ENCODE results near the gene WARS2.

WARS2 gene

DNA sequence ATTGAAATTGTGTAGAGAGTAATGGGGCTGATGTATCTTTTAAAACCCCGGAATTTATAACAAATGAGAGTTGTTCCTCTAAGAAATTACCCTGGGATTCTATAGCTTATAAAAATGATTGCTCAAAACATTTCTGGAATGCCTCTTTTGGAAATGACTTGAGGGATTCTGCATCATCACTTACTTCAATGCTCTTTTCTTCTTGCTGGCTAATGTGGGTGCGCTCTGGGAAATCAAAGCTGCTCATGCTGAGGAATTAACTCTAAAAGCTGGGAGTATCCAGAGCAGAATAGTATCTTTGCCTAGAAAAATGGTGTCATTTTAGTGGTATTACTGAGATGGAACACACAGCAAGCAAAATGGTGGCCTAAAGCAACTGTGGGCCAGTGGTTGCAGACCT is 129.3 kb downstream of the WARS2 start:
- DNase-seq = no peak

DNA sequence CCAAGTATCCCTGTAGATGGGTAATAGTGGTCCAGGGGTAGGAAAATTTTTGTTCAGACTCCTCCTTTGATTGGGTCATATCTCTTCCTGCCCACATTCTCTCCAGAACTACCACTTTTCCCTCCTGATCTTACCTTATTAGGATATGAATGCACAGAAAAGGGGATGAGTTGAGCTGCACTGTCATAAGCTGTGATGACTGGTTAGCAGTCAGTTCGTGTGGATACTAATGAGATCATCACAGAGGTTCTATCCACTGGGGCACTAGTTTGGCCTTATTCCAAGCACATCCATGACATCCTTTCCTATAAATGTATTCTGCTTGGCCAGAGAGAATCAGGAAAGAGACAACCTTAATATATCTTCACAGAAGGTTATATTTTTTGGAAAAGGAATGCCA is 130.3 kb downstream of the WARS2 start:
- DNase-seq = no peak

DNA sequence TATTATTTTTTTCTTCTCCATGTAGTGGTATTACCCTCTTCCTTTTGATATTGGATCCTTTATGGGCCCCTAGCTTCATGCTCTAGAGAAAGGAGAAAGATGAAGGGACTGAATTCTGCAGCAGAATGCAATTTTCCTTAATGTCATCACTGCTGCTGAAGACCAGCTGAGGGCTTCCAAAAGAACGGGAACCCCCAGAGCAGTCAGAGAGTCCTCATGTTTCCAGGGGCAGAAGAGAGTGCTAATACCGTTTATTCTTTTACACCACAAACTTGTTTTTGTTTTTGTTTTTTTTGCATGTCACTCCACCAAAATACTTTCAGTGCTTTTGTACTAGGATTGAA is 131.2 kb downstream of the WARS2 start:
- no peak for DNase-seq

DNA sequence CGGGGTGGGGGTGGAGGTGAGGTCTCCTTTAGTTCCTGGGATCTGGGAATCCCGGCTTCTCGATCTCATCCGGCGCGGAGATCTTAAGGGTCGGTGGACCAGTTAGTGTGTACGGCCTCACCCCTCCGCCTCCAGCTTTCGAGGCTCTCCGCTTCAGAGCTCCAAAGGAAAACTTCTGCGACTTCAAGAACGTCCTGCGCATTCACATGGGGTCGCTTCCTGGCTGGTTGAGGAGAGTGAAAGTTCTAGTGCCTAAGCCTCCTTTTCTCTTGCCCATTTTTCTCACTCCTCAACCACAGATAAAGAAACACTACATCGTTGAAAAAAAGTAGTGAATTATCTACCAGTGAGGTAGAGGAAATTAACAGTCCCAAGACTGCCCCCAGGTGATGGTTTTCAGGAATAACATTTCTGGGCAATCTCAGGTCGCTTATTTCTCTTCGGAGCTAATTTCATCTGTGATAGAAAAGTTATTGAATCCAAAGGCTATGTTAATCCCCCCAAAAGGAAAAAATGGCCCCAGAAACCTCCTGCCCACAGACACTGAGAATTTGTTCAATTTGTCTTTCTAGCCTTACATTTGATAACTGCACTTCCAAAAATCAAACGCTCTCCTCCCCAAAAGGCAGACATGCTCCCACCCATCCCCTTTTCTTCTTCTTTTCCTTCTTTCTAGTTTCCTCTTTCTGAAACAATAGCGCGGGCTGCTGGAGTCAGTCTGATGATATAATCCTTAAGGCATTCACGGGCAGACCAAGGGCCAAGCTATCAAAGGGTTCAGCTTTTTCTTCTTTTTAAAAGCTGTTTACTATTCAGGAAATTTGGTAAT is 131.8 kb downstream of the WARS2 start:
- DNase-seq = peak in 1 of 2 experiments; percentile 66

GRCh38 chr1:119007670-119008482 is 132.6 kb downstream of the WARS2 start:
- no peak for DNase-seq

DNA sequence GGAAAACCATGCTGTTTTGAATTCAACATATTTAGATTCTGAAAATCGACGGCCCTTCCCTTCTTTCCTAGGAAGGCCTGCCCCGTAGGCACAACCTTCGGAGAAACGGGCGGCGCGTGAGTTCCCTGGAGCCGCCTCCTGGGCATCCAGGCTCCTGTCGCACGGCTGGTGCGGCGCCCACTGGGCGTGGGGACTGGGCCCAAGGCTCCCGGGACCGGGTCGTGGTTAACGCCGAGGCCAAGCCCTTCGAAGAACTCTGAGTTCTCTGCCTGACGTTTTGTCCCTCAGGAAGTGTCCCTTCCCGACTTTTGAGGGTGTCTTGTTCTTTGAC is 133.1 kb downstream of the WARS2 start:
- DNase-seq = no peak

GRCh38 chr1:119006406-119007279 is 133.8 kb downstream of the WARS2 start:
- no peak for DNase-seq

DNA sequence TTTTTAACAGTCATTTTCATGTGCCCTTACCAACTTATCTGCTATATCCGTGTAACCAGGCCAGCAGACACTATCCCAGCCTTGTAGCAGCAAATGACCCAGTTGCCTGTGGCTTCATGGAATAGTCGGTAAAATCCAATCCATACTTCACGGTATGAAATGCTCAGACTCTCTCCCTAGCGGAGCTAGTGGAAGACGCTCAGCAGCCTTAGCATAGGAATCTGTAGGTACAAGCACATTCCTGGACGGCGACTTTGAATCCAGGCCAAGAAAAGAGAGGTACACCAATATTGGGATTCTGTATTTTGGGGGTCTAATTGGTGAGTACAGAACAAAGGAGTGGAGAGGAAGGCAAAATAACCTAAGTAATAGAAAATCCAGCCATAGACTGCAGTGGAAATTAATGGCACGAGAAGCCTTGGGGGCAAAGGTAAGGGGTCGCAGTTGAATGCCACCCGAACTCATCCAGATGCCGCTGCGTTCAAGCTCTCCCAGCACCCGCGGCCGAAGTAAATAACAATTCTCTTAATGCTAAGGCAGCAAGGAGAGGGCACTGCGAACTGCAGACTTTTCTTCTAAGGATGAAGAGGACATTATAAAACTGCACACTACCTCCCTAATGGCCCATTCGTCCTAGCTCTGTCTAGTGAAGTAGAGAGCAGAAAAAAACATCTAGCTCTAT is 134.6 kb downstream of the WARS2 start:
- no peak for DNase-seq

GRCh38 chr1:119004781-119005180 is 135.7 kb downstream of the WARS2 start:
- no peak for DNase-seq

DNA sequence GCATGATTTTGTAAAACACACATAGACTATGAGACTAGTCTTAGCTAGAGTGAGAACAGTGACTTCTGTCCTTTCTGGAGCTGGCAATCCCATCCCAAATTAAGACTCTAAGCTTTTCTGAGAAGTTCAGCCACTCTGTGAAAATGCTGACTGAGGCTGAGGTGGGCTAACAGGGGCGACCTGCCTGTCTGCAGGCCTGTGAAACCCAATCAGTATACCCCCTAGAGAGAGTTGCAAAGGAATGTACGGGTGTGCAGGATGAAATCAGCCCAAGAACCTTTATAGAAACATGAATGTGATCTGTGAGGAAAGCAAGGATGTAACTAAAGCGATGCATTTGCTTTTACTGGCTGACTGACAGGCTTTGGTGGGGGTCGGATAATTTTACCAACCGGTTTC is 136.3 kb downstream of the WARS2 start:
- DNase-seq = no peak

DNA sequence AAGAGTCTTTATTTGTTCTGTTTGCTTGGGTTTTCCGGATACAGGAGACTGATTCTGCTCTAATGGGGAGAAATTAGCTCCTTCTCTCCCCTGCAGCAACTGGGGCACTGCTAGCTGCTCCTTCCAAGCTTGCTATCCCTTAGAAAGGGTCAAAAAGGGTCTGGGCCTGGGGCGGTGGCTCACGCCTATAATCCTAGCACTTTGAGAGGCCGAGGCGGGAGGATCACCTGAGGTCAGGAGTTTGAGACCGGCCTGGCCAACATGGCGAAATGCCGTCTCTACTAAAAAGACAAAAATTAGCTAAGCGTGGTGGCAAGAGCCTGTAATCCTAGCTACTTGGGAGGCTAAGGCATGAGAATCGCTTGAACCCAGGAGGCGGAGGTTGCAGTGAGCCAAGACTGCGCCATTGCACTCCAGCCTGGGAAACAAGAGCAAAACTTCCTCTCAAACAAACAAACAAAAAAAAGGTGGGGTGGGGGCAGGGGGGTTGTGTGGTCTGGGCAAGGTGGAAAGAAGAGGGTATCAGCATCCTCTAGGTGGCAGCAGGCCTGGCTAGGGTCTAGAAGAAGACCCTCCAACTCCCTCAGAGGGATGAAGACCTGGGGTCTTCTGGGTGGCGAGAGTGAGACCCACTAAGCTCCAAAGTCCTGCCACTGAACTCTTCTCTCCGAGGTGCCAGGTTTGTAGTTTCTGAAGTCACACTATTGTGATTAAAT is 136.9 kb downstream of the WARS2 start:
- no peak for DNase-seq

- DNase-seq = no peak
Measured at GRCh38 chr1:119002028-119002686, 138.3 kb downstream of the WARS2 start.

DNA sequence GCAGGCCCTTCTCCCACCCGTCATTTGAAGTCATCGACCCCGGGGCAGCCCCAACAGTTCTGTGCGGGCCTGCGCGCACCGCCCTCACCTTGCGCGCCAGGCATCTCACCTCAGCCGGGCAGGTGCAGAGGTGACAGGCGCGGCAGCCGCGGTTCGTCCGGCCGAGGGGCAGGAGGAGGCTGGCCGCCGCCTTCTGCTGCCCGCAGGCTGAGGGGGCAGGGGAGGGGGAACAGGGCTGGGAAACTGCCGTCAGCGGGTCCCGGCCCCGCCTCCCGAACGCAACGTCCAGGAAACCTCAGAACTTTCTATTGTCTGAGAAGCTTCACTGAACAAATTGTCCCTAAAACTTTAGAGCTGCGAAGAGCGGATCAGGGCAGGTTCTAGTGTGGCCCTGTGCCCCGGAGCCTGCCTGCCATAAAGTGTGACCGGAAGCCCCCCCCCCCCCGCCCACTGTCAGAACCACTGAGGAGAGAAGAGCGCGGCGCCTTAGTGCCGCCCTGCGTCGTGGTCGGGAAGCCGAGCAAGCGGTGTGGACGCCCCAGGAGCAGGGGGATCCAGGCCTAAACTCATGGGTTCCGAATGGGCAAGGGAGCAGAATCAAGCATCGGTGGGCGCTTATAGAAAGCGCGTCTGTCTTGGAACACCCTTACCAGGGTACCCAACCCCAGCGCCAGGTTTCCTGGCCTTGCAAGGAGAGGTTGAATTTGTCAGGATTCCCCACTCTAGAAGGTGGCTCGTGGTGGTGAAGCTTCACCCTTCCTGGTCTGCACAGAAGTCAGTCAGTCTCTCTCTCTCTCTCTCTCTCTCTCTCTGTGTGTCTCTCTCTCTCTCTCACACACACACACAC is 139.0 kb downstream of the WARS2 start:
- DNase-seq = no peak

DNA sequence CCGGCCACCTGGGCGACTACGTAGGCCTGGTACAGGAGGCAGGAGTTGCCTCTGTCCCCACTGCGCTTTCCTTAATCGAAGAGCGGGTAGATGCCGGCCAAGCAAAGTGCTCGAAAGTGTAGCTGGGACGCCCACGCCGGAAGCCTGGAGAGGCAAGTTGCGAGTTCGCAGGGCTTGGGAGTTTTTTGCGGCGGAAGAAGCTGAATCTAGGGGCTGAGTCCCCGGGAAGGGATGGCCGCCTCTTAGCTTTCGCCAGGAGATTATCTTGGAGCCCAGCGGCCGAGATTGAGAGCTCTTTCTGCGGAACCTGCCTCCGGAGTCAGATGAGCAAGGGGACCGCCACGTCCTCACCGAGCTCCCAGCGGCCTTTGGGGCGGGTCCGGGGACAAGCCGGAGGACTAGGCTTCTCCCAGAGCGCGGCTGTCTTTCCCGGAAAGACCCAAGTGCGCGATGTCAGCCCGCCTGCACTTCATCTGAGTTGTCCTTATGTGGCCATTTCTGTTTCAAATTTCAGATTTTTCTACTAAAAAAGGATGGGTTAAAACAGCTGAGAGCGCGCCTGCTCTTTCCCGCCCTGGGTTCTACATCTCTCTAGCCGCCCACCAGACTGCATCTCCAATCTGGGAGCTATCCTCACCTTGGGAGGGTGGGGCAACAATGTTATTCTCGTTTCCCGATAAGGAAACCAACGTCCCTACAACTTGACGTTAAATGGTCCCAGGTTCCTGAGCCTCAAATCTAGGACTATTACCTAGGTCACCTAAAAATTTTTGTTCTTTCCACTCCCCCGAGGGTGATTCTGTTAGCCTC is 139.9 kb downstream of the WARS2 start:
- no peak for DNase-seq

DNA sequence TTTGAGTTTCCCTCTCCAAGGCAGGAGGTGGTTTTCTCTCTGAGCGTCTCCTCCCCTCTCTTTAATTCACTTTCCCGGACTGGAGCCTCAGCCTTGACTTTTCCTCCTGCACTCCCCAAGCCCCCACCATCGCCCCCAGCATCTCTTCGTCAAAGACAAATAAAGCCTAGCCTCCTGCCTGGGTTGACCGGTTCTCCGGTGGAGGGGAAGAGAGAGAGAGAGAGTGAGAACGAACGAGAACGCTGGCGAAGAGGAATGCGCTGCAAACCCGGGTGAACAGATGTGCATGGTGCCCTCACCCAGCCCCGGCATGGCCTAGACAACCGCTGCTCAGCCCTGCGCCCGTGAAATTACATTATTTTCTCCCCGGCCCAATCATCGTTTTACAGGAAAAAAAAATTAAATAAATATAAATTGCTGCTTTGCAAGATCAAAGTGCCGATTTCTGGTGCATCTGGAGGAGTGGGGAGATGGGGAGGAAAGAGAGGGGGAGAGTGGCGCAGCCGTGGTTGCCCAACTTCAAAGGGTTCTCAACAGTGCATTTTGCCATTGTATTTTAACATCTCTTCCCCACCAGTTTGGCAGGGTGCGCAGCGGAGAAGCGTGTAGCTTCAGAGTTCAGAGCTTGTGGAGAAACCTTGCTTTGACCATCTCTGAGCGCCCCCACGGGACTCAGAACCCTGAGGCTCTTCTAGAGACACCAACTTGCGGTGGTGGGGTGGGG is 140.9 kb downstream of the WARS2 start:
- no peak for DNase-seq

GRCh38 chr1:118998171-118998570 is 142.3 kb downstream of the WARS2 start:
- DNase-seq = no peak

GRCh38 chr1:118997225-118997624 is 143.2 kb downstream of the WARS2 start:
- no peak for DNase-seq

DNA sequence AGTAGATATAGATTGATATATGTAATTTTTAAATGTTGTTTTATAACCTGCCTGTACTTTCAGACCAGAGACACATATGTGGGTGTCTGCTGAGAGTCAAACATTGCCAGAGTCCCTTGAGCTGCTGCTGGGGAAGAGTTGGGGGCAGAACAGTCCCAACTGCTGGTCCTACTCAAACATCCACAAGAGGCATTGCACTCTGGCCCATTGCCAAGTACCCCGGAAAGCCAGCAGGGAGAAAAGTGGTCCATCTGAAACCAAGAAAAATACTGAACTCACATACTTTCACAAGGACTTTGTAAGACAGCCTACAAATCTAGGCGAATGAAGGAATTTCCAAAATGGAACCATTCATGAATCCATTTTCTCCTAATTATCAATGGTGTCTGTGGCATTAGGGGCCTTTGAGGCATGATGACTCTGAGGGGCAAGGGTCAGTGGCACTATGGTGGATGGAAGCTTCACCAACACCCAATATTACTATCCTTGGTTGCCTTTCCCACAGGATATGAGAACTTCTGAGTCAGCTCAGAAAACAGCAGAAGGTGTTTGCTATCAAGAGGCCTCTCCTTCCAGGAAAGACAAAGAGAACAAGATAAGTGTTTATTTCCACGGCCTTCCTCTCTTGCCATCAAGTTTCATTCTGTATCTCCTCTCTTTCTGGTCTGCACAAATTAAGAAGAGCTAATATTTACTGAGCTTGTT is 145.0 kb downstream of the WARS2 start:
- no peak for DNase-seq

GRCh38 chr1:118993700-118994026 is 146.8 kb downstream of the WARS2 start:
- DNase-seq = no peak
